Activated CD8-positive, alpha-beta T cell treated with anti-CD3 and anti-CD28 coated beads for 36 hours (primary cell): Measurements from ENCODE around the gene EYS. TPM values are rescaled to one million over a fixed set of nuclear protein-coding genes. Genes with fewer than 3 reads are reported as not detected.

Source experiments
- ATAC-seq: fragments of 200-7000 bp; cut with Tn5 transposase; one replicate; pipeline ENCODE4 v1.10.0; 2021; ENCODE audit warnings: mild to moderate bottlenecking, moderate library complexity
- CTCF ChIA-PET: fragments of 350-600 bp; sonication (Branson Sonifier 250); formaldehyde crosslinking; loops from one replicate; lab custom pipeline; 2021; ENCODE audit warnings: antibody characterized with exemption; lab: Charles Lee
- POLR2A ChIA-PET: fragments of 350-600 bp; sonication (Branson Sonifier 250); formaldehyde crosslinking; loops from one replicate; lab custom pipeline; 2021; ENCODE audit warnings: antibody characterized with exemption; lab: Charles Lee
- DNase-seq: peaks from one replicate; pipeline ENCODE4 v3.0.0-alpha.2; 2020
- H3K27ac Mint-ChIP-seq: one replicate; pipeline ENCODE4 v1.8.0; 2021; ENCODE audit warnings: mild to moderate bottlenecking, mixed read lengths
- H3K27me3 Mint-ChIP-seq: one replicate; pipeline ENCODE4 v1.8.0; 2021; ENCODE audit warnings: mixed read lengths
- H3K36me3 Mint-ChIP-seq: one replicate; pipeline ENCODE4 v1.8.0; 2021; ENCODE audit warnings: low read depth, mixed read lengths
- H3K4me1 Mint-ChIP-seq: one replicate; pipeline ENCODE4 v1.8.0; 2021; ENCODE audit warnings: low read depth, mixed read lengths
- H3K4me3 Mint-ChIP-seq: one replicate; pipeline ENCODE4 v1.8.0; 2021; ENCODE audit warnings: mild to moderate bottlenecking, moderate library complexity, mixed read lengths
- H3K9me3 Mint-ChIP-seq: one replicate; pipeline ENCODE4 v1.8.0; 2021; ENCODE audit warnings: mixed read lengths
- intact Hi-C: fragments of 100-400 bp; cut with micrococcal nuclease; formaldehyde crosslinking; loops from one replicate; pipeline ENCODE4 v1.10.0; 2022
- total RNA-seq, 2 experiments: library from RNA; stranded (reverse); gene quantifications; one replicate each; pipeline ENCODE4 v1.2.3, GENCODE V29; 2021
- TF ChIP-seq, protein P1 (sequence below): fragments of 200-600 bp; IDR thresholded peaks from one replicate; pipeline ENCODE4 v1.8.0; 2022; ENCODE audit warnings: antibody characterized with exemption, mild to moderate bottlenecking

EYS gene
- total RNA-seq, 2 experiments from 2014 or later, result not detected

DNA sequence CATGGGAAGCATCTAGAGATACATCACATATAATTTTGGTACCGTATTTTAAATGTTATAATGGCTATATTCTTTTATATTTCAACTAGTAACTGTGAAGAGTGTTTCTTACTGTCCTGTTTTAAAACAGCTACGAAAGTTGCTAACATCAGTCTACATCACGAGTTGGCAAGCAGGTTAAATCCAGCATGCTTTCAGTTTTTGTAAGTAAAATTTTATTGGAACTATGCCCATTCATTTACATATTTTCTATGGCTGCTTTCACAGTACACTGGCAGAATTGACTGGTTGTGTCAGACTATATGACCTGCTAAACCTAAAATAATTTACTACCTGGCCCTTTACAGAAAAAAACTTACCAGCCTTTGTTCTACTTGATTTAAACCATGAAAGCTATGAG is 1593.3 kb downstream of the EYS start:
- ChIA-PET CTCF (no interaction called here), POLR2A (no interaction called here)
- peaks cover 19% of the 10 kb centered on the region for H3K9me3 Mint-ChIP-seq
- TF ChIP-seq, protein P1, sequence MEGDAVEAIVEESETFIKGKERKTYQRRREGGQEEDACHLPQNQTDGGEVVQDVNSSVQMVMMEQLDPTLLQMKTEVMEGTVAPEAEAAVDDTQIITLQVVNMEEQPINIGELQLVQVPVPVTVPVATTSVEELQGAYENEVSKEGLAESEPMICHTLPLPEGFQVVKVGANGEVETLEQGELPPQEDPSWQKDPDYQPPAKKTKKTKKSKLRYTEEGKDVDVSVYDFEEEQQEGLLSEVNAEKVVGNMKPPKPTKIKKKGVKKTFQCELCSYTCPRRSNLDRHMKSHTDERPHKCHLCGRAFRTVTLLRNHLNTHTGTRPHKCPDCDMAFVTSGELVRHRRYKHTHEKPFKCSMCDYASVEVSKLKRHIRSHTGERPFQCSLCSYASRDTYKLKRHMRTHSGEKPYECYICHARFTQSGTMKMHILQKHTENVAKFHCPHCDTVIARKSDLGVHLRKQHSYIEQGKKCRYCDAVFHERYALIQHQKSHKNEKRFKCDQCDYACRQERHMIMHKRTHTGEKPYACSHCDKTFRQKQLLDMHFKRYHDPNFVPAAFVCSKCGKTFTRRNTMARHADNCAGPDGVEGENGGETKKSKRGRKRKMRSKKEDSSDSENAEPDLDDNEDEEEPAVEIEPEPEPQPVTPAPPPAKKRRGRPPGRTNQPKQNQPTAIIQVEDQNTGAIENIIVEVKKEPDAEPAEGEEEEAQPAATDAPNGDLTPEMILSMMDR, result no peak
- no peaks in the 10 kb centered on the region for H3K36me3 Mint-ChIP-seq
- H3K4me3 Mint-ChIP-seq, result no peak overlapping the region
- ATAC-seq (no peak), DNase-seq (no peak)
- intact Hi-C loops, result no loop called here
- H3K4me1 Mint-ChIP-seq, result no peaks in the 10 kb centered on the region
- no peaks in the 10 kb centered on the region for H3K27me3 Mint-ChIP-seq
- H3K27ac Mint-ChIP-seq, result no peak overlapping the region

DNA sequence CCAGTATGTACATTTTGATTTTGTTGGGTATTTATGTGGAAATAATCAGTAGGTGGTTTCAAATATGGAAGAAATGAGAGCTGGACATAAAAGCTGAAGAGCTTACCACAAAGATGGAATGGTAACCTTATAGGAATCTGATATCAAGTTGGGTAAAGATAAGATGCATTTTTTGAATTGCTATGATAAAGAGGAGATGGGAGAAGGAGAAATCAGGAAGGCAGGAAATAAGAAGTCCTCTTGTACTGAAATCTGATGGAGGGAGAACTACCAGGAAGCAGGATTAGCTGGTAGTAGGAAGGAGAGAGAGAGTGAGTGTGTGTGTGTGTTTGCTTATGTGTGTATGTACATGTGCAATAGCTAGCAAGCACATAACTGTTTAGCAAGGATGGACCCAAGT is 1603.0 kb downstream of the EYS start:
- POLR2A ChIA-PET, result no interaction called here

DNA sequence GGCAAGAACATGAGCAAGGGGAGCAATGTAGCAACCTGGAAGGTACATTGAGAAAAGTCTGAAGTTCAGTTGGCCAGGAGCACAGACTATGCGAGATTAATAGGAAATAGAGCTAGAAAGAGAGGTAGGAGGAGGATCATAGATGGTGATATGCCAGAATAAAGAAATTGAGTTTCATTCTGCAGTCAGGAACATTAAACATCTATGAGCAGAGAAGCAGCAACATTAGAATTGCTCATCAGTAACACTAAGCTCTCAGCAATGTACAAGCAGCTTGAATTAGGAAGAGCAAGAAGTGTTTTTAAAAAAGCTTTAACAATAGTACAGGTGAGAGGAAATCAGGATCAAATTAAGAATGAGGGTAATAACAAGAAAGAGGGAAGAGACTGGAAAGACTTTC is 1603.5 kb downstream of the EYS start:
- intact Hi-C loops, result no loop called here
- Mint-ChIP-seq H3K27ac (no peak overlapping the region), H3K4me3 (no peak overlapping the region), H3K36me3 (no peaks in the 10 kb centered on the region), H3K4me1 (no peaks in the 10 kb centered on the region), H3K27me3 (no peaks in the 10 kb centered on the region), H3K9me3 (no peaks in the 10 kb centered on the region)
- CTCF ChIA-PET, result no interaction called here
- DNase-seq (no peak), ATAC-seq (no peak)
- POLR2A ChIA-PET, result no interaction called here
- TF ChIP-seq, protein P1, result no peak

More for the DNA sequence above, 1603.0 kb downstream of the EYS start:
- H3K4me3 Mint-ChIP-seq, result no peak overlapping the region
- H3K36me3 Mint-ChIP-seq, result no peaks in the 10 kb centered on the region
- no peak for DNase-seq
- TF ChIP-seq, protein P1, result no peak
- no peak for ATAC-seq
- H3K4me1 Mint-ChIP-seq, result no peaks in the 10 kb centered on the region
- H3K27ac Mint-ChIP-seq, result no peak overlapping the region
- CTCF ChIA-PET, result no interaction called here
- intact Hi-C loops, result no loop called here
- H3K9me3 Mint-ChIP-seq, result no peaks in the 10 kb centered on the region
- H3K27me3 Mint-ChIP-seq, result no peaks in the 10 kb centered on the region

DNA sequence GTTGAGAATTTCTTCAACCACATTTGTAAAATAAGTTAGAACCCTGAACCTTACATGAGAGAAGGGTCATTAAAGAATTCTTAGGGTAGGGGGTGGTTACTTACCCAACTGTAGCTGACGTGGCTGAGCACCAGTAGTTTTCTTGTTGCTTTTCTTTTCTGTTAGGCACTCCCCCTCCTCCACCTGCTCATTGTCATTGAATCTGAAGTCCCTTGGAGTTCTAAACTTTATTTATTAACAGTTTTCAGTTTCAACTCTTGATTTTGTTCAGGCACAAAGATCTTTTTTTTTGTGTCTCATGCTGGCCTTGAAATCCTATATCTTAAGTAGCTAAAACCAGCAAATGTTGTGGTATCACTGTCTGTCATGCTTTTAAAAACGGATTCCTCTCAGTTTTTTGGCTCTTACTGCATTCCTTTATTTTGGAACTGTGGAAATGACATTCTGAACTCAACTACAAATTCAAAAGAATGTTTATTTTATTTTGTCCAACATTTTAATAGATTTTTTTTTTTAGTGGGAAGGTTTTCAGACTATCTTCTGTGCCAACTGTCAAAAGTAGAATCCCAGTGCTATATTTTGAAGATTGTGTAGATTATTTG is 1606.2 kb downstream of the EYS start:
- ATAC-seq (no peak), DNase-seq (no peak)
- TF ChIP-seq, protein P1, result no peak
- Mint-ChIP-seq H3K9me3 (peaks cover 6% of the 10 kb centered on the region), H3K27ac (no peak overlapping the region), H3K4me3 (no peak overlapping the region), H3K4me1 (no peaks in the 10 kb centered on the region), H3K36me3 (no peaks in the 10 kb centered on the region), H3K27me3 (no peaks in the 10 kb centered on the region)
- ChIA-PET POLR2A (no interaction called here), CTCF (no interaction called here)
- intact Hi-C loops, result no loop called here

DNA sequence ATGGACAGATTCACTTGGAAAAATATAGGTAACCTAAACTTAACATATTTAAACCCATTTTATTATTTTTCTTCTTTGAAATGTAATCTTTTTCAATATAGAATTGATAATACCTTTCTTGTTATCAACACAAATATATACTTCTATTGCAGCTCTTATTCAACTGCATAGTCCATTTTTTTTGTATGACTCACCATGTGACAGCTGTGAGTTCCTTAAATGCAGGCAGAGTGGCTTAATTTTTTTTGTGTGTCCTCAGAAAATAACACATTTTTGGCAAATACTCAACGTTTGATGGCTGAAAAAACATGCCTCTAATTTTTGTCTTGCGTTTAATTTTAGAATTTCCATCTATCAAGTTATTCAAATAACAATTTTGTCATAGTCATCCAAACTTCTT is 1616.7 kb downstream of the EYS start:
- no peaks in the 10 kb centered on the region for H3K36me3 Mint-ChIP-seq
- H3K27me3 Mint-ChIP-seq, result no peaks in the 10 kb centered on the region
- ATAC-seq (no peak), DNase-seq (no peak)
- TF ChIP-seq, protein P1, result no peak
- CTCF ChIA-PET, result no interaction called here
- POLR2A ChIA-PET, result no interaction called here
- no peaks in the 10 kb centered on the region for H3K4me1 Mint-ChIP-seq
- intact Hi-C loops, result no loop called here
- no peak overlapping the region for H3K27ac Mint-ChIP-seq
- no peak overlapping the region for H3K4me3 Mint-ChIP-seq
- H3K9me3 Mint-ChIP-seq, result peaks cover 16% of the 10 kb centered on the region
